HEK293 (cell line): ENCODE measurements around the gene EOMES.

Experiments used
- KLF10 ChIP-seq: fragments of 450-650 bp; IDR thresholded peaks from 2 replicates; pipeline ENCODE4 v1.5.1; 2018; ENCODE audit warnings: missing biosample characterization, mild to moderate bottlenecking, missing genetic modification characterization
- ZNF175 ChIP-seq: fragments of 450-650 bp; formaldehyde crosslinking; IDR thresholded peaks from 2 replicates; pipeline ENCODE4 v1.5.1; 2016; ENCODE audit warnings: missing biosample characterization, missing genetic modification characterization

GRCh38 chr3:27719314-27720003, 2.7 kb downstream of the EOMES start:
- TF ChIP-seq ZNF175 (tag by site-specific recombination) = no peak
- TF ChIP-seq KLF10 (tag by site-specific recombination) = no peak
